ENCODE results near the gene RAB29. TPM values are rescaled to one million over a fixed set of nuclear protein-coding genes. Genes with fewer than 3 reads are reported as not detected.

Gene RAB29
- total and polyA plus RNA-seq, 2 donors (not counting 1 experiment from before 2014, with no cell fraction given) = 51.7 to 61.4 TPM

- Histone ChIP-seq H3K4me2 (replicated peaks; ENCODE audit: low read depth, low read length, poor library complexity, severe bottlenecking) (peak within 1 kb of the TSS; percentile 84), H3K9ac (ENCODE audit: low read length) (peak within 1 kb of the TSS; percentile 80), H3K9me3 (ENCODE audit: control extremely low read depth in 1 of 3, control insufficient read depth in 2 of 3, insufficient read depth in 1 of 3, low read length in 2 of 3) (no peaks in the 10 kb centered on the region), H3K4me3 (ENCODE audit: control extremely low read depth in 1 of 5, extremely low read depth in 1 of 5, insufficient read depth in 1 of 5, low read depth in 2 of 5, low read length in 4 of 5) (peak within 1 kb of the TSS; percentile 61 to 97 (median 88)), H3K36me3 (replicated peaks in 1 of 2; ENCODE audit: control extremely low read depth in 1 of 2, control insufficient read depth in 1 of 2, extremely low read depth in 1 of 2, insufficient read depth in 2 of 2, low read length in 1 of 2) (no peaks in the 10 kb centered on the region), H4K20me1 (ENCODE audit: control insufficient read depth, insufficient read depth, low read length, poor library complexity, severe bottlenecking) (peaks cover 30% of the 10 kb centered on the region), H3K79me2 (ENCODE audit: control insufficient read depth, insufficient read depth, low read length) (peaks cover 44% of the 10 kb centered on the region), H3K4me1 (ENCODE audit: control insufficient read depth in 2 of 2, insufficient read depth in 2 of 2, low read length in 2 of 2) (peaks cover 22 to 29% of the 10 kb centered on the region in 2 donors), H3K27ac (ENCODE audit: low read length in 2 of 2) (peak within 1 kb of the TSS; percentile 83 to 95), H2AFZ (ENCODE audit: insufficient read depth, low read depth, low read length, poor library complexity, severe bottlenecking) (peak within 1 kb of the TSS; percentile 91), H3K27me3 (replicated peaks in 1 of 4; ENCODE audit: control extremely low read depth in 1 of 4, control insufficient read depth in 3 of 4, insufficient read depth in 4 of 4, low read length in 3 of 4) (no peaks in the 10 kb centered on the region)
- H3K27me3 Mint-ChIP-seq = no peaks in the 10 kb centered on the region
- H3K4me1 Mint-ChIP-seq = peaks cover 33% of the 10 kb centered on the region
- H3K4me3 Mint-ChIP-seq = peak within 1 kb of the TSS; percentile 95
- intact Hi-C loops (cut with micrococcal nuclease) = loop anchor here (1.0 kb wide), 4 partner anchors 25 to 262 kb away; partner anchors contain the start of genes RAB29 and SLC41A1
- ATAC-seq (ENCODE audit: low read depth) = peak; percentile 80
- ChIA-PET POLR2A (interaction anchor here (0.5 to 2.4 kb wide), 9 partner anchors 14 to 1231 kb away, joined by 3 to 17 read pairs (median 4); partner anchors contain the start of genes ELK4, PM20D1, RAB29 and SLC41A1), CTCF (no interaction called here)
- WGBS (ENCODE audit: insufficient coverage) = 0% methylated on average over 21 of the region's 27 CpGs
- peak within 1 kb of the TSS; percentile 97 for H3K27ac Mint-ChIP-seq
- H3K9me3 Mint-ChIP-seq (ENCODE audit: insufficient read depth) = no peaks in the 10 kb centered on the region
- peak; percentile 98 for DNase-seq
- TF ChIP-seq EZH2 (IDR thresholded peaks at IDR 0.05; ENCODE audit: borderline replicate concordance, insufficient read depth, low read depth, low read length, poor library complexity, severe bottlenecking) (no peak), CTCF (IDR thresholded peaks at IDR 0.05) (no peak)
Observed at GRCh38 chr1:205750138-205751035, 24.9 kb downstream of the RAB29 start, which contains the start of gene NUCKS1. TSS of gene NUCKS1 (minus strand) at chr1:205750182. CDS start at chr1:205749973, 209 bp downstream.

All from B cell (primary cell).